Measurements from ENCODE around the gene TMEM39B.

GRCh38 chr1:32125313-32125712, 52.6 kb downstream of the TMEM39B start:
- TF ChIP-seq, protein P1, sequence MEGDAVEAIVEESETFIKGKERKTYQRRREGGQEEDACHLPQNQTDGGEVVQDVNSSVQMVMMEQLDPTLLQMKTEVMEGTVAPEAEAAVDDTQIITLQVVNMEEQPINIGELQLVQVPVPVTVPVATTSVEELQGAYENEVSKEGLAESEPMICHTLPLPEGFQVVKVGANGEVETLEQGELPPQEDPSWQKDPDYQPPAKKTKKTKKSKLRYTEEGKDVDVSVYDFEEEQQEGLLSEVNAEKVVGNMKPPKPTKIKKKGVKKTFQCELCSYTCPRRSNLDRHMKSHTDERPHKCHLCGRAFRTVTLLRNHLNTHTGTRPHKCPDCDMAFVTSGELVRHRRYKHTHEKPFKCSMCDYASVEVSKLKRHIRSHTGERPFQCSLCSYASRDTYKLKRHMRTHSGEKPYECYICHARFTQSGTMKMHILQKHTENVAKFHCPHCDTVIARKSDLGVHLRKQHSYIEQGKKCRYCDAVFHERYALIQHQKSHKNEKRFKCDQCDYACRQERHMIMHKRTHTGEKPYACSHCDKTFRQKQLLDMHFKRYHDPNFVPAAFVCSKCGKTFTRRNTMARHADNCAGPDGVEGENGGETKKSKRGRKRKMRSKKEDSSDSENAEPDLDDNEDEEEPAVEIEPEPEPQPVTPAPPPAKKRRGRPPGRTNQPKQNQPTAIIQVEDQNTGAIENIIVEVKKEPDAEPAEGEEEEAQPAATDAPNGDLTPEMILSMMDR (conservative IDR thresholded peaks at IDR 0.05; ENCODE audit: low read depth, low read length): no peak
- TF ChIP-seq EZH2 (IDR thresholded peaks at IDR 0.05; ENCODE audit: borderline replicate concordance, low read depth, low read length, poor library complexity, severe bottlenecking): no peak
